22Rv1 (cell line): ENCODE measurements around the gene ZW10.

ENCODE experiments used
- ZFX ChIP-seq: fragments of 450-650 bp; IDR thresholded peaks from 2 replicates; pipeline ENCODE4 v1.6.1; 2017; ENCODE audit warnings: antibody characterized with exemption, borderline replicate concordance
- TF ChIP-seq, protein P1 (sequence below): fragments of 450-650 bp; IDR thresholded peaks from 2 replicates; pipeline ENCODE4 v1.5.1; 2017; ENCODE audit warnings: mild to moderate bottlenecking

DNA sequence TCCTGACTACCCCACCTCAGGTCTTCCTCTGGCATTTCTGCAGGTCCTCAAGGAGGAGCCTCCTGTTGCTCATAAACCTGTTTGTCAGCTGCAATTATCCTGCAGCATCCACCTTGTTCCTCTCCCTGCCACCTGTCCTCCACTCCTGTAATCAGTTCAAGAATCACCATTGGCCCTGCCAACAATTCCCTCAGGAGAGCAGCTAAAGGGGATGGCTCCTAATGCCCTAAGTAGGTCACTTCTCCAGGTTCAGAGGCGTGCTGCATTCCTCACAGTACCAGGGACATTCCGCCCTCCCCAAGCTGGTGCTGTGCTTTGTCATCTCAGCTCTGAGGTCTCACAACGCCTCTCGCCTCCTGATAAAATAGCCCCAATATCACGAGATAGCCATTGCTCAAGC is 8.2 kb upstream of the ZW10 start:
- TF ChIP-seq, protein P1, sequence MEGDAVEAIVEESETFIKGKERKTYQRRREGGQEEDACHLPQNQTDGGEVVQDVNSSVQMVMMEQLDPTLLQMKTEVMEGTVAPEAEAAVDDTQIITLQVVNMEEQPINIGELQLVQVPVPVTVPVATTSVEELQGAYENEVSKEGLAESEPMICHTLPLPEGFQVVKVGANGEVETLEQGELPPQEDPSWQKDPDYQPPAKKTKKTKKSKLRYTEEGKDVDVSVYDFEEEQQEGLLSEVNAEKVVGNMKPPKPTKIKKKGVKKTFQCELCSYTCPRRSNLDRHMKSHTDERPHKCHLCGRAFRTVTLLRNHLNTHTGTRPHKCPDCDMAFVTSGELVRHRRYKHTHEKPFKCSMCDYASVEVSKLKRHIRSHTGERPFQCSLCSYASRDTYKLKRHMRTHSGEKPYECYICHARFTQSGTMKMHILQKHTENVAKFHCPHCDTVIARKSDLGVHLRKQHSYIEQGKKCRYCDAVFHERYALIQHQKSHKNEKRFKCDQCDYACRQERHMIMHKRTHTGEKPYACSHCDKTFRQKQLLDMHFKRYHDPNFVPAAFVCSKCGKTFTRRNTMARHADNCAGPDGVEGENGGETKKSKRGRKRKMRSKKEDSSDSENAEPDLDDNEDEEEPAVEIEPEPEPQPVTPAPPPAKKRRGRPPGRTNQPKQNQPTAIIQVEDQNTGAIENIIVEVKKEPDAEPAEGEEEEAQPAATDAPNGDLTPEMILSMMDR: no peak
- no peak for TF ChIP-seq ZFX
